ENCODE results near the gene KRTAP4-3.
"Not testable (repeated sequence)": the region's sequence is repeated elsewhere in the genome, so short reads cannot be mapped to it uniquely, and the experiment has no call there.

The KRTAP4-3 gene

DNA sequence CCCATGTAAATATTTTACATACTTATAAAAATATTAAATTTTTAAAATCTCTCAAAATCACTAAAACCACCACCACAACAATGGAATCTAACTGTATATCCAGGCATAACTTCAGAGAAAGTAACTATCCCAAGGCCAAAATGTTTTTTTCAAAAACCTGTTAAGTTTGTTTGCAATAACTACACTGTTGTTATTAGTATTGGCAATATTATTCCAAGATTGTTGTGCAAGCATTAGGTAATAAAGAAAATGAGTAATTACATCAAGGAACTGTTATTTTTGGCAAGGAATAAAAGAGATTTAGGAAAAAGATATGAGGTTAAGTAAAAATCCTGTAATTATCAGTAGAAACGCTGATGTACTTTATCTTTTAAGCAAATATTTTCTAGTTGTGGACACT is 40.6 kb downstream of the KRTAP4-3 start:
- TF ChIP-seq, protein P1, sequence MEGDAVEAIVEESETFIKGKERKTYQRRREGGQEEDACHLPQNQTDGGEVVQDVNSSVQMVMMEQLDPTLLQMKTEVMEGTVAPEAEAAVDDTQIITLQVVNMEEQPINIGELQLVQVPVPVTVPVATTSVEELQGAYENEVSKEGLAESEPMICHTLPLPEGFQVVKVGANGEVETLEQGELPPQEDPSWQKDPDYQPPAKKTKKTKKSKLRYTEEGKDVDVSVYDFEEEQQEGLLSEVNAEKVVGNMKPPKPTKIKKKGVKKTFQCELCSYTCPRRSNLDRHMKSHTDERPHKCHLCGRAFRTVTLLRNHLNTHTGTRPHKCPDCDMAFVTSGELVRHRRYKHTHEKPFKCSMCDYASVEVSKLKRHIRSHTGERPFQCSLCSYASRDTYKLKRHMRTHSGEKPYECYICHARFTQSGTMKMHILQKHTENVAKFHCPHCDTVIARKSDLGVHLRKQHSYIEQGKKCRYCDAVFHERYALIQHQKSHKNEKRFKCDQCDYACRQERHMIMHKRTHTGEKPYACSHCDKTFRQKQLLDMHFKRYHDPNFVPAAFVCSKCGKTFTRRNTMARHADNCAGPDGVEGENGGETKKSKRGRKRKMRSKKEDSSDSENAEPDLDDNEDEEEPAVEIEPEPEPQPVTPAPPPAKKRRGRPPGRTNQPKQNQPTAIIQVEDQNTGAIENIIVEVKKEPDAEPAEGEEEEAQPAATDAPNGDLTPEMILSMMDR (conservative IDR thresholded peaks at IDR 0.05; ENCODE audit: low read depth) = no peak
- ChIA-PET POLR2A (ENCODE audit: low non-redundant PET) (no interaction called here), CTCF (interaction anchor here (0.9 kb wide), 1 partner anchor 70 kb away, joined by 5 read pairs; no protein-coding TSS in a partner anchor)
- H3K27ac ChIP-seq = no peak overlapping the region
- DNase-seq (ENCODE audit: low spot score) = no peak

DNA sequence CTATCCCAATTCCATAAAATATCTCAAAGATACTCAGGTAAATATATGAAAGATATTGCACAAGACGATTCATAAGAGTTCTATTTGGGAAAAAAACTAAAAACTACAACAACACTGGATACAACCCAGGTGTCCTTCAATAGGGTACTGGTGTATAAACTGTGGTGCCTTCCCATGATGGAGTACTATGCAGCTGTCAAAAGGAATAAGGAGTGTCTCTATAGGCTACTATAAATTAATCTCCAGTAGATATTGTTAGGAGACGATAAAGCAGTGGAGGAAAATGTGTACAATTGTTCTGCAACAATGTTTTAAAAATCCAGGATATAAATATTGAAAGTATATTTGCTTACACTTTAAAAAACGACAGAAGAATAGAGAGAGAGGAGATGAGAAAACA is 41.6 kb downstream of the KRTAP4-3 start:
- ChIA-PET CTCF (no interaction called here), POLR2A (ENCODE audit: low non-redundant PET) (no interaction called here)
- TF ChIP-seq, protein P1 (conservative IDR thresholded peaks at IDR 0.05; ENCODE audit: low read depth) = no peak
- DNase-seq (ENCODE audit: low spot score) = no peak
- H3K27ac ChIP-seq = no peak overlapping the region

DNA sequence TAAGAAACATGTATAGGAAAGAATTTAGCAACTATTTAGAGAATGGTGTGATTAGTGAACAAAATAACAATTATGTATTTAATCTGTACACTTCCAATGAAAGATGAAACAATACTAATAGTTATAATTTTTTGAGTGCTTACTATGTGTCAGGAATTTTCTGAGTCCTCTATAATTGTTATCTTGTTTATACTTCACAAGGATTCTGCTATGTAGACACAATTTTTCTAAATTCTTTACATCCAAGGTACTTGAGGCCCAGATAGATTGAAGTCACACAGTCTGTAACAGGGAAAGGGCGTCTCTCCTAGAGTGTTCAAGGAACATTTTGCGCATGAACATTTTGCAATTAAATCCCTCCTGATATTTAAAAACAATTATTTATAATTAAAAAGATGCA is 43.0 kb downstream of the KRTAP4-3 start:
- H3K27ac ChIP-seq = no peak overlapping the region
- ChIA-PET POLR2A (ENCODE audit: low non-redundant PET) (no interaction called here), CTCF (no interaction called here)
- TF ChIP-seq, protein P1 (conservative IDR thresholded peaks at IDR 0.05; ENCODE audit: low read depth) = no peak
- DNase-seq (ENCODE audit: low spot score) = no peak

DNA sequence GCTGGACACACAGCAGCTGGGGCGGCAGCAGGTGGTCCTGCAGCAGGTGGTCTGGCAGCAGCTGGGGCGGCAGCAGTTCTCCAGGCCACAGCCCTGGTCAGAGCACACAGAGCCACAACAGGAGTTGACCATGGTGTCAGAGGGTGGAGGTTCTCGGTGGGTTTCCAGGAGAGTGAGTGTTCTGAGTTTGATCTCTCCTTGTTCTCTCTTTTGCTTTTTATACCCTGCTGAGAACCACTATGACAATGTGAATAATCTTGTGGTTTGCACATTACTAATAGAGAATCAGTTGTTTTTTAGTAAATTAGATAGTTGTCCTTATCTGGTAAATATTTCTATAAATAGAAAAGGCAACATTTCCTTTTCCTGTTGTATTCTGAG is 44.0 kb downstream of the KRTAP4-3 start, which contains the start of gene KRTAP4-12:
Gene KRTAP4-12 (minus strand): TSS at position 192 of the 381 bp plus-strand sequence. CDS start 60 bp downstream, at position 132.
- H3K27ac ChIP-seq; DNase-seq (ENCODE audit: low spot score): not testable (repeated sequence)
- CTCF ChIA-PET = interaction anchor here (0.7 kb wide), 1 partner anchor 563 kb away, joined by 5 read pairs; no protein-coding TSS in a partner anchor
- POLR2A ChIA-PET (ENCODE audit: low non-redundant PET) = interaction anchor here (0.6 kb wide), 1 partner anchor 31 kb away, joined by 3 read pairs; no protein-coding TSS in a partner anchor

DNA sequence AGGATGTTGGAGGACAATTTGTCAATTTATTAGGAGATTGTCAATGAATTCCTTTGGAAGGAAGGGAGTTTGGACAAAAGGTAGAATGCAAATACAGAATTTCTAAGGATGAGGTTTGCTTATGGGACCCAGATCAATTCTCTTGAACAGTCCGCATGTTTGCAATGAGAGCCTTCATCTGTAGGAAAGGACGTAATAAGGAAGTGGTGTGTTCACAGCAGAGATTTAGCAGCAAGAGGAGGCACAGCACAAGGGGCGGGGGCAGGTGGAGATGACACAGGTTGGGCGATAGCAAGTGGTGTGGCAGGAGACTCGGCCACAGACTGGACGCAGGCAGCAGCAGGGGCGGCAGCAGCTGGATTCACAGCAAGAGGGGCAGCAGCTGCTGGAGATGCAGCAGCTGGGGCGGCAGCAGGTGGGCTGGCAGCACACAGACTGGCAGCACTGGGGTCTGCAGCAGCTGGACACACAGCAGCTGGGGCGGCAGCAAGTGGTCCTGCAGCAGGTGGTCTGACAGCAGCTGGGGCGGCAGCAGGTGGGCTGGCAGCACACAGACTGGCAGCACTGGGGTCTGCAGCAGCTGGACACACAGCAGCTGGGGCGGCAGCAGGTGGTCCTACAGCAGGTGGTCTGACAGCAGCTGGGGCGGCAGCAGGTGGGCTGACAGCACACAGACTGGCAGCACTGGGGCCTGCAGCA is 44.6 kb downstream of the KRTAP4-3 start:
- CTCF ChIA-PET; DNase-seq (ENCODE audit: low spot score); H3K27ac ChIP-seq: not testable (repeated sequence)
- POLR2A ChIA-PET (ENCODE audit: low non-redundant PET) = interaction anchor here (0.6 kb wide), 1 partner anchor 30 kb away, joined by 3 read pairs; no protein-coding TSS in a partner anchor

DNA sequence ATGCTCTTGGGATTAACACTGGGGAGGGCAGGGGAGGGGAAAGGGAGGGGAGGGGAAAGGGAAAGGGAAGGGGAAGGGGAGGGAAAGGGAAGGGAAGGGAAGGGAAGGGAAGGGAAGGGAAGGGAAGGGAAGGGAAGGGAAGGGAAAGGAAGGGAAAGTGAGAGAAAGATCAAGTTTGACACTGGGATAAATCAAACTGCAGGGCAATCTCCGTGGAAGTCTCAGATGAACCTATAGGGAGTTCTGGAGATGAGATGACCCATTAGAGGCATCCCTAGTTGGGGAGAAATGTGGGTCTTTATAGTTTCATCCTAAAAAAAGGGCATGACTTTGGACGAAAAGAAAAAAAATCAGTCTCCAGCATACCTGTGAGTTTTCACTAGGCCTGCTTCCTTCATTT is 46.3 kb downstream of the KRTAP4-3 start:
- TF ChIP-seq, protein P1 (conservative IDR thresholded peaks at IDR 0.05; ENCODE audit: low read depth) = no peak
- ChIA-PET POLR2A (ENCODE audit: low non-redundant PET) (no interaction called here), CTCF (no interaction called here)
- no peak for DNase-seq (ENCODE audit: low spot score)
- H3K27ac ChIP-seq = no peak overlapping the region

DNA sequence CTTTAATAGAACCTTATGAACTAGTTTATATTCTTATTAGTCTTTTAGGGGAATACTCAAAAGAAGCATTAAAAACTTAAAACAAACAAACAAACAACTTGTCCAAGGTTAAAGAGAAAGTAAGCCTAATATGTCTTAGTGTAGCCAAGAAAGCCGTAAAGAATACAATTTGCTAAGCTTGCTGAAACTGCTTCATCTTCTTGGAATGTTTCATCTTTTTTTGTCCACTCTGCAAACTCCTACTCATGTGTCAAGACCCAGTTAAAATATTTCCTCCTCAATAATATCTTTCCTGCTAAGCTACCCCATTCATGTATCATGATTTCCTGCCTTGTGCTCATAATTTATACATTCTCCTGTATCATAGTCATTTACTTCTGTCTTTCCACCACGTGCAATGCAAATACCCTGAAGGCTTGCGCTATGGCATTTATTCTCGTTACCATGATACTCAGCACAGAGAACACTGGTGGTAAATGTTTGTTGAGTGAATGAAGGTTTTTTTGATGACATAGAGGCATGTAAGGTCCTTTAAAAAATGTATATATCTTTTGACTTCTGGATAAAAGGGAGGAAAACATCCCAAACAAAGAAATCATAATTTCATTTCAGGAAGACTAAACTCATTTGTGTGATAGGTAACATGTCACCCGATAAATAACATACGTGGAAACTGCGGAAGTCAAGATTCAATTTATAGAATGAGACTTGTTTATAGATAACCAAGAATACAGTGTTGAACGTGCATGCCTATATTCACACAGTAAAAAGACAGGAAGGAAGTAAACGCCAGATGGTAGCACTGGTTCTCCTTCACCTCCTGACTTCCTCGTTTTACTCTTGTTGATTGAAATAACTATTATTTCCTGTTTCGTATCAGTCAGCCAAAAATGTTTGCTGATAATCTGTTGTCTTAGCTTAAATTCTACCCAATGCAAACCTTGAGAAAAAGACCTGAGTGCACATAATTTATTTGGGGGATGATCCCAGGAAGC is 48.0 kb downstream of the KRTAP4-3 start:
- DNase-seq (ENCODE audit: low spot score); H3K27ac ChIP-seq; POLR2A ChIA-PET (ENCODE audit: low non-redundant PET): not testable (repeated sequence)
- CTCF ChIA-PET = interaction anchor here (0.7 kb wide), 1 partner anchor 82 kb away, joined by 3 read pairs; no protein-coding TSS in a partner anchor

DNA sequence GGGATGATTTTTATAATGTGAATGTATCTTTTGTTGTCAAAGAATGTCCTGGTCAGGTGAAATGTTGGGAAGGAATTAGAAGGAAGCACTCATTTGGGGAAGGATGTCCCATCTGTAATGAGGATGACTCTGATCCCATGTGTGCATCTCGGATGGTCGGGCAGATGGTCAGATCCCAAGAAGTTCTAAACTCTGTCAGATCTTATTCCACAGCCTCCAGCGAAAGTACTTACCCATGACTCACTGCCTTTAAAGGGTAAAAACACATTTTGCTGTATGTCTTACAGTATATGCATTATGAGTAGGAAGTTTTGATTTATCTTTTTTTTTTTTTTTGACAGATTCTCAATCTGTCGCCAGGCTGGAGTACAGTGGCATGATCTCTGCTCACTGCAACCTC is 49.3 kb downstream of the KRTAP4-3 start:
- POLR2A ChIA-PET (ENCODE audit: low non-redundant PET) = no interaction called here
- TF ChIP-seq, protein P1 (conservative IDR thresholded peaks at IDR 0.05; ENCODE audit: low read depth) = no peak
- no peak overlapping the region for H3K27ac ChIP-seq
- no peak for DNase-seq (ENCODE audit: low spot score)
- CTCF ChIA-PET = no interaction called here

DNA sequence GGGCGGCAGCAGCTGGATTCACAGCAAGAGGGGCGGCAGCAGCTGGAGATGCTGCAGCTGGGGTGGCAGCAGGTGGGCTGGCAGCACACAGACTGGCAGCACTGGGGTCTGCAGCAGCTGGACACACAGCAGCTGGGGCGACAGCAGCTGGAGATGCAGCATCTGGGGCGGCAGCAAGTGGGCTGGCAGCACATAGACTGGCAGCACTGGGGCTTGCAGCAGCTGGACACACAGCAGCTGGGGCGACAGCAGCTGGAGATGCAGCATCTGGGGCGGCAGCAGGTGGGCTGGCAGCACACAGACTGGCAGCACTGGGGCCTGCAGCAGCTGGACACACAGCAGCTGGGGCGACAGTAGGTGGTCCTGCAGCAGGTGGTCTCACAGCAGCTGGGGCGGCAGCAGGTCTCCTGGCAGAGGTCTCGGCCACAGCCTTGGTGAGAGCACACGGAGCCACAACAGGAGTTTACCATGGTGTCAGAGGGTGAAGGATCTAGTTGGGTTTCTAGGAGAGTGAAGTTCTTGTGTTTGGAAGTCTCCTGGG is 50.1 kb downstream of the KRTAP4-3 start, which contains the start of gene KRTAP4-11:
Gene KRTAP4-11 (minus strand): TSS at position 528 of the 541 bp plus-strand sequence. CDS start 58 bp downstream, at position 470.
- DNase-seq (ENCODE audit: low spot score); H3K27ac ChIP-seq; CTCF ChIA-PET; POLR2A ChIA-PET (ENCODE audit: low non-redundant PET): not testable (repeated sequence)
